Sciatic nerve (tissue), 2 donors: Measurements from ENCODE around the gene KHDRBS2. TPM values are rescaled to one million over a fixed set of nuclear protein-coding genes. Genes with fewer than 3 reads are reported as not detected.

ENCODE experiments used
- ATAC-seq: fragments of 200-7000 bp; cut with Tn5 transposase; one replicate; pipeline ENCODE4 v1.9.1; 2020; ENCODE audit warnings: mild to moderate bottlenecking, moderate library complexity
- DNase-seq: peaks from one replicate; pipeline ENCODE4 v3.0.0-alpha.2; 2020; ENCODE audit warnings: low spot score
- intact Hi-C: fragments of 100-400 bp; cut with DNase I; formaldehyde crosslinking; loops from one replicate; pipeline ENCODE4 v1.14.2; 2022
- total RNA-seq: library from RNA; stranded (reverse); fragmentation: NEBNext Ultra II Directional; extraction: Animal tissue kit (Norgen Biotek cat#: 25700); gene quantifications from one replicate; pipeline ENCODE4 v1.2.1, GENCODE V29; 2021
- donor health status: DM: no; HTN: no; CAD: no.
- donor health status: DM: no; HTN: no; CAD: no.

The KHDRBS2 gene
- total RNA-seq, 1 donor from 2014 or later = 0.31 TPM

- intact Hi-C loops = no loop called here
- no peak for ATAC-seq
- DNase-seq = no peak
Measured at GRCh38 chr6:62202078-62202477, 83.9 kb downstream of the KHDRBS2 start.

- no peak for DNase-seq
- no peak for ATAC-seq
- intact Hi-C loops = no loop called here
Measured at GRCh38 chr6:62192593-62192992, 93.4 kb downstream of the KHDRBS2 start.

GRCh38 chr6:62175195-62175594 lies 110.8 kb downstream of the KHDRBS2 start:
- intact Hi-C loops = no loop called here
- DNase-seq = no peak
- no peak for ATAC-seq

- ATAC-seq (no peak), DNase-seq (no peak)
- intact Hi-C loops = no loop called here
Measured at GRCh38 chr6:62174548-62174947, 111.5 kb downstream of the KHDRBS2 start.

GRCh38 chr6:62167736-62168135 lies 118.3 kb downstream of the KHDRBS2 start:
- DNase-seq (no peak), ATAC-seq (no peak)
- intact Hi-C loops = no loop called here

- intact Hi-C loops = no loop called here
- ATAC-seq (no peak), DNase-seq (no peak)
Measured at GRCh38 chr6:62162858-62163257, 123.2 kb downstream of the KHDRBS2 start.

GRCh38 chr6:62152796-62153195 lies 133.2 kb downstream of the KHDRBS2 start:
- DNase-seq = no peak
- intact Hi-C loops = no loop called here
- no peak for ATAC-seq

- DNase-seq (no peak), ATAC-seq (no peak)
- intact Hi-C loops = no loop called here
Measured at GRCh38 chr6:62150048-62150663, 135.9 kb downstream of the KHDRBS2 start.

- intact Hi-C loops = no loop called here
- ATAC-seq (no peak), DNase-seq (no peak)
Measured at GRCh38 chr6:62146954-62147853, 138.8 kb downstream of the KHDRBS2 start.

GRCh38 chr6:62129127-62129526 lies 156.9 kb downstream of the KHDRBS2 start:
- ATAC-seq (no peak), DNase-seq (no peak)
- intact Hi-C loops = no loop called here

- ATAC-seq (no peak), DNase-seq (no peak)
- intact Hi-C loops = no loop called here
Measured at GRCh38 chr6:62119401-62119800, 166.6 kb downstream of the KHDRBS2 start.

- intact Hi-C loops = no loop called here
- ATAC-seq (no peak), DNase-seq (no peak)
Measured at GRCh38 chr6:62103186-62103859, 182.7 kb downstream of the KHDRBS2 start.

- ATAC-seq (no peak), DNase-seq (no peak)
- intact Hi-C loops = no loop called here
Measured at GRCh38 chr6:62102387-62102786, 183.6 kb downstream of the KHDRBS2 start.

GRCh38 chr6:62090442-62091229 lies 195.4 kb downstream of the KHDRBS2 start:
- ATAC-seq = no peak
- intact Hi-C loops = no loop called here
- DNase-seq = no peak

GRCh38 chr6:62089781-62090180 lies 196.2 kb downstream of the KHDRBS2 start:
- intact Hi-C loops = no loop called here
- ATAC-seq = no peak
- DNase-seq = no peak

- intact Hi-C loops = no loop called here
- no peak for ATAC-seq
Measured at GRCh38 chr6:62086047-62086446, 200.0 kb downstream of the KHDRBS2 start.

GRCh38 chr6:62075869-62076268 lies 210.2 kb downstream of the KHDRBS2 start:
- ATAC-seq (no peak), DNase-seq (no peak)
- intact Hi-C loops = no loop called here

More at GRCh38 chr6:62086047-62086446, 200.0 kb downstream of the KHDRBS2 start:
- no peak for DNase-seq

- no peak for DNase-seq
- no peak for ATAC-seq
- intact Hi-C loops = no loop called here
Measured at GRCh38 chr6:62059901-62060300, 226.1 kb downstream of the KHDRBS2 start.

GRCh38 chr6:62057300-62057699 lies 228.7 kb downstream of the KHDRBS2 start:
- ATAC-seq (no peak), DNase-seq (no peak)
- intact Hi-C loops = no loop called here
